ENCODE results near the gene CLTA. TPM values are rescaled to one million over a fixed set of nuclear protein-coding genes. Genes with fewer than 3 reads are reported as not detected.

The CLTA gene
- total RNA-seq, 1 donor from 2014 or later = 199 TPM

DNA sequence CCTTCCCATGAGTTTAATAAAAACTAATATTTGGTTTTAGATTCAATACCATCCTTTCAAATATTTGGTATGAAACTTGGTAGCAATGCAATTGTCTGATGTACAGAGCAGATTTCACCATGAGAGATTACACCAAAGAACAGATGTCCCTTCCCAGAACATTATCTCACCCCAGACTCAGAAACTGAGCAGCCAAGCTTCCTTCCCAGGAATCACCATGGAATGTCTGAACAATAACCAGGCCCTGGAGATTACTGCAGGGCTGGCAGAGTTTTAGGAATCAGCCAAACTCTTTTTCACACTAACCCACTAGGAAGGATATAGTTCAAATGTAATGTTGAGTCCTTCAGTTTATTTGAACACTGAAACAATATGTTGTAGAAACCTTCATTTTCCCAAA is 23.9 kb downstream of the CLTA start:
- H4K20me1 ChIP-seq (ENCODE audit: low read depth) = peaks cover 65% of the 10 kb centered on the region
- H3K9me3 ChIP-seq (ENCODE audit: low read depth) = no peaks in the 10 kb centered on the region
- no peak overlapping the region for H3K4me2 ChIP-seq
- peak overlapping the region; percentile 48 for H3K27ac ChIP-seq
- Mint-ChIP-seq H3K27ac (no peak overlapping the region), H3K27me3 (ENCODE audit: insufficient read depth, low read depth) (peaks cover under 1% of the 10 kb centered on the region), H3K9me3 (no peaks in the 10 kb centered on the region), H3K4me1 (peaks cover 10% of the 10 kb centered on the region), H3K4me3 (no peak overlapping the region), H3K36me3 (peaks cover 35% of the 10 kb centered on the region)
- H3K79me2 ChIP-seq (ENCODE audit: low read depth) = peaks cover 23% of the 10 kb centered on the region
- peaks cover 8% of the 10 kb centered on the region for H3F3A ChIP-seq (ENCODE audit: low read depth)
- no peak overlapping the region for H3K9ac ChIP-seq
- peaks cover 3% of the 10 kb centered on the region for H3K4me1 ChIP-seq
- no peaks in the 10 kb centered on the region for H3K27me3 ChIP-seq
- TF ChIP-seq EZH2 (IDR thresholded peaks at IDR 0.05) = no peak
- TF ChIP-seq, protein P1, sequence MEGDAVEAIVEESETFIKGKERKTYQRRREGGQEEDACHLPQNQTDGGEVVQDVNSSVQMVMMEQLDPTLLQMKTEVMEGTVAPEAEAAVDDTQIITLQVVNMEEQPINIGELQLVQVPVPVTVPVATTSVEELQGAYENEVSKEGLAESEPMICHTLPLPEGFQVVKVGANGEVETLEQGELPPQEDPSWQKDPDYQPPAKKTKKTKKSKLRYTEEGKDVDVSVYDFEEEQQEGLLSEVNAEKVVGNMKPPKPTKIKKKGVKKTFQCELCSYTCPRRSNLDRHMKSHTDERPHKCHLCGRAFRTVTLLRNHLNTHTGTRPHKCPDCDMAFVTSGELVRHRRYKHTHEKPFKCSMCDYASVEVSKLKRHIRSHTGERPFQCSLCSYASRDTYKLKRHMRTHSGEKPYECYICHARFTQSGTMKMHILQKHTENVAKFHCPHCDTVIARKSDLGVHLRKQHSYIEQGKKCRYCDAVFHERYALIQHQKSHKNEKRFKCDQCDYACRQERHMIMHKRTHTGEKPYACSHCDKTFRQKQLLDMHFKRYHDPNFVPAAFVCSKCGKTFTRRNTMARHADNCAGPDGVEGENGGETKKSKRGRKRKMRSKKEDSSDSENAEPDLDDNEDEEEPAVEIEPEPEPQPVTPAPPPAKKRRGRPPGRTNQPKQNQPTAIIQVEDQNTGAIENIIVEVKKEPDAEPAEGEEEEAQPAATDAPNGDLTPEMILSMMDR (IDR thresholded peaks at IDR 0.05) = no peak
- TF ChIP-seq EZH2phosphoT487 (IDR thresholded peaks at IDR 0.05) = no peak
- no peak for DNase-seq (ENCODE audit: low spot score)
- H2AFZ ChIP-seq (replicated peaks) = no peak overlapping the region
- H3K36me3 ChIP-seq = peaks cover 3% of the 10 kb centered on the region
- no peak overlapping the region for H3K4me3 ChIP-seq

GRCh38 chr9:36217256-36217968 is 26.7 kb downstream of the CLTA start:
- H4K20me1 ChIP-seq (ENCODE audit: low read depth) = peaks cover 38% of the 10 kb centered on the region
- H3K4me3 Mint-ChIP-seq = no peak overlapping the region
- no peak overlapping the region for H3K27ac ChIP-seq
- no peaks in the 10 kb centered on the region for H3K27me3 Mint-ChIP-seq (ENCODE audit: insufficient read depth, low read depth)
- DNase-seq (ENCODE audit: low spot score) = no peak
- H3K9ac ChIP-seq = no peak overlapping the region
- H3K27ac Mint-ChIP-seq = no peak overlapping the region
- peaks cover 8% of the 10 kb centered on the region for H3F3A ChIP-seq (ENCODE audit: low read depth)
- TF ChIP-seq, protein P1 (IDR thresholded peaks at IDR 0.05) = no peak
- TF ChIP-seq EZH2phosphoT487 (IDR thresholded peaks at IDR 0.05) = no peak
- TF ChIP-seq EZH2 (IDR thresholded peaks at IDR 0.05) = no peak
- no peaks in the 10 kb centered on the region for H3K9me3 ChIP-seq (ENCODE audit: low read depth)
- H3K79me2 ChIP-seq (ENCODE audit: low read depth) = peaks cover 8% of the 10 kb centered on the region
- peaks cover 5% of the 10 kb centered on the region for H3K36me3 ChIP-seq
- H2AFZ ChIP-seq (replicated peaks) = no peak overlapping the region
- H3K27me3 ChIP-seq = no peaks in the 10 kb centered on the region
- no peak overlapping the region for H3K4me3 ChIP-seq
- peaks cover 35% of the 10 kb centered on the region for H3K36me3 Mint-ChIP-seq
- no peak overlapping the region for H3K4me2 ChIP-seq
- H3K9me3 Mint-ChIP-seq = no peaks in the 10 kb centered on the region
- H3K4me1 Mint-ChIP-seq = peaks cover 4% of the 10 kb centered on the region
- peaks cover 3% of the 10 kb centered on the region for H3K4me1 ChIP-seq

DNA sequence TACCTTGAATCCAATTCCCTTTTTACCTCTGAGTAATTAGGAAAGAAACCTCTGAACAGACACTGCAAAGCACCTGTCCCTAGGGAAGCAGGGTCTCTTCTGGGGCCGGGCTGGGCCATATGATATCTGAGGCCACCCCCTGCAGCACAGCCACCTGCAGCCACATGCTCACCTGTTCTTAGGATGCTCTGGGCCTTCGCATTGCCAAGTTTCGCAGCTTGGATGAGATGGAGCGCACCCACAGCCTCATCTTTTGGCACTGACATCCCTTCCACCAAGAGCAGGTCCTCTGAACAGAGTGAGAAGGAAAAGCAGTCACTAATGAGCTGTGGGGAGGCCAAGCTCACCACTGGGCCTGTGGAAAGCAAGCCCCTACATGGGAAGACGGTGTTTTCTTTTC is 27.3 kb downstream of the CLTA start:
- peaks cover 3% of the 10 kb centered on the region for H3K9me3 Mint-ChIP-seq
- no peak overlapping the region for H3K27ac Mint-ChIP-seq
- Histone ChIP-seq H3K36me3 (peaks cover 10% of the 10 kb centered on the region), H3K27ac (no peak overlapping the region), H3K27me3 (no peaks in the 10 kb centered on the region), H3K4me2 (no peak overlapping the region), H3K79me2 (ENCODE audit: low read depth) (peaks cover 8% of the 10 kb centered on the region), H3K9ac (no peak overlapping the region), H3K4me1 (no peaks in the 10 kb centered on the region), H2AFZ (replicated peaks) (no peak overlapping the region), H3K4me3 (no peak overlapping the region), H4K20me1 (ENCODE audit: low read depth) (peaks cover 32% of the 10 kb centered on the region), H3F3A (ENCODE audit: low read depth) (peaks cover 7% of the 10 kb centered on the region), H3K9me3 (ENCODE audit: low read depth) (no peaks in the 10 kb centered on the region)
- H3K27me3 Mint-ChIP-seq (ENCODE audit: insufficient read depth, low read depth) = no peaks in the 10 kb centered on the region
- TF ChIP-seq EZH2phosphoT487 (IDR thresholded peaks at IDR 0.05) = no peak
- no peak for TF ChIP-seq EZH2 (IDR thresholded peaks at IDR 0.05)
- TF ChIP-seq, protein P1 (IDR thresholded peaks at IDR 0.05) = no peak
- H3K4me1 Mint-ChIP-seq = peaks cover 2% of the 10 kb centered on the region
- peaks cover 39% of the 10 kb centered on the region for H3K36me3 Mint-ChIP-seq
- DNase-seq (ENCODE audit: low spot score) = no peak
- no peak overlapping the region for H3K4me3 Mint-ChIP-seq
